Measurements from ENCODE around the gene KRABD2.
"Not testable (repeated sequence)": the region's sequence is repeated elsewhere in the genome, so short reads cannot be mapped to it uniquely, and the experiment has no call there.

Gene KRABD2

GRCh38 chr17:8405499-8406016 lies 29.1 kb upstream of the KRABD2 start:
- no peak overlapping the region for H2AFZ ChIP-seq
- no peak for TF ChIP-seq CTCF (IDR thresholded peaks at IDR 0.05)
- H3K9me3 ChIP-seq (ENCODE audit: control insufficient read depth, low read length) = no peaks in the 10 kb centered on the region
- H3K4me3 ChIP-seq (ENCODE audit: low read depth, low read length) = no peak overlapping the region
- H3K79me2 ChIP-seq = no peaks in the 10 kb centered on the region
- H3K4me1 ChIP-seq = no peaks in the 10 kb centered on the region
- no peak overlapping the region for H3K4me2 ChIP-seq (ENCODE audit: low read length)
- no peak overlapping the region for H3K27ac ChIP-seq
- no peaks in the 10 kb centered on the region for H3K27me3 ChIP-seq (ENCODE audit: control insufficient read depth, insufficient read depth, low read length)
- H3K9ac ChIP-seq = no peak overlapping the region
- H3K36me3 ChIP-seq (ENCODE audit: control insufficient read depth, insufficient read depth, low read length) = no peaks in the 10 kb centered on the region

- no peak overlapping the region for H2AFZ ChIP-seq
These were observed 26.5 kb upstream of the KRABD2 start for GRCh38 chr17:8402921-8403536.

GRCh38 chr17:8401107-8401506 lies 24.6 kb upstream of the KRABD2 start:
- Histone ChIP-seq H3K4me2 (ENCODE audit: low read length) (no peak overlapping the region), H3K27ac (no peak overlapping the region), H2AFZ (no peak overlapping the region), H3K4me1 (no peaks in the 10 kb centered on the region), H3K9ac (no peak overlapping the region), H3K4me3 (ENCODE audit: low read depth, low read length) (no peak overlapping the region), H3K27me3 (ENCODE audit: control insufficient read depth, insufficient read depth, low read length) (no peaks in the 10 kb centered on the region), H3K79me2 (no peaks in the 10 kb centered on the region), H3K36me3 (ENCODE audit: control insufficient read depth, insufficient read depth, low read length) (no peaks in the 10 kb centered on the region), H3K9me3 (ENCODE audit: control insufficient read depth, low read length) (no peaks in the 10 kb centered on the region)
- no peak for TF ChIP-seq CTCF (IDR thresholded peaks at IDR 0.05)

More at GRCh38 chr17:8402921-8403536, 26.5 kb upstream of the KRABD2 start:
- no peaks in the 10 kb centered on the region for H3K4me1 ChIP-seq
- H3K79me2 ChIP-seq = no peaks in the 10 kb centered on the region
- no peak for TF ChIP-seq CTCF (IDR thresholded peaks at IDR 0.05)
- H3K9me3 ChIP-seq (ENCODE audit: control insufficient read depth, low read length) = no peaks in the 10 kb centered on the region
- H3K4me3 ChIP-seq (ENCODE audit: low read depth, low read length) = no peak overlapping the region
- H3K27me3 ChIP-seq (ENCODE audit: control insufficient read depth, insufficient read depth, low read length) = no peaks in the 10 kb centered on the region
- no peak overlapping the region for H3K4me2 ChIP-seq (ENCODE audit: low read length)
- no peak overlapping the region for H3K9ac ChIP-seq
- no peaks in the 10 kb centered on the region for H3K36me3 ChIP-seq (ENCODE audit: control insufficient read depth, insufficient read depth, low read length)
- H3K27ac ChIP-seq = no peak overlapping the region

GRCh38 chr17:8398980-8399379 lies 22.5 kb upstream of the KRABD2 start:
- H3K79me2 ChIP-seq = no peaks in the 10 kb centered on the region
- H2AFZ ChIP-seq = no peak overlapping the region
- no peaks in the 10 kb centered on the region for H3K36me3 ChIP-seq (ENCODE audit: control insufficient read depth, insufficient read depth, low read length)
- H3K4me1 ChIP-seq = no peaks in the 10 kb centered on the region
- H3K4me2 ChIP-seq (ENCODE audit: low read length) = no peak overlapping the region
- no peak for TF ChIP-seq CTCF (IDR thresholded peaks at IDR 0.05)
- no peak overlapping the region for H3K27ac ChIP-seq
- H3K27me3 ChIP-seq (ENCODE audit: control insufficient read depth, insufficient read depth, low read length) = no peaks in the 10 kb centered on the region
- H3K9ac ChIP-seq = no peak overlapping the region
- no peaks in the 10 kb centered on the region for H3K9me3 ChIP-seq (ENCODE audit: control insufficient read depth, low read length)
- H3K4me3 ChIP-seq (ENCODE audit: low read depth, low read length) = no peak overlapping the region

GRCh38 chr17:8397636-8398035 lies 21.1 kb upstream of the KRABD2 start, which contains the start of gene RNF222:
RNF222 (minus strand) TSS chr17:8397827; CDS start chr17:8393461, 4,366 bp downstream.
- no peak for TF ChIP-seq CTCF (IDR thresholded peaks at IDR 0.05)
- H3K9me3 ChIP-seq (ENCODE audit: control insufficient read depth, low read length) = no peaks in the 10 kb centered on the region
- H3K27me3 ChIP-seq (ENCODE audit: control insufficient read depth, insufficient read depth, low read length) = no peaks in the 10 kb centered on the region
- no peaks in the 10 kb centered on the region for H3K36me3 ChIP-seq (ENCODE audit: control insufficient read depth, insufficient read depth, low read length)
- no peaks in the 10 kb centered on the region for H3K79me2 ChIP-seq
- no peak within 1 kb of the TSS for H3K9ac ChIP-seq
- H3K4me2 ChIP-seq (ENCODE audit: low read length) = no peak within 1 kb of the TSS
- no peaks in the 10 kb centered on the region for H3K4me1 ChIP-seq
- no peak within 1 kb of the TSS for H2AFZ ChIP-seq
- H3K4me3 ChIP-seq (ENCODE audit: low read depth, low read length) = no peak within 1 kb of the TSS
- no peak within 1 kb of the TSS for H3K27ac ChIP-seq

GRCh38 chr17:8394497-8394896 lies 18.0 kb upstream of the KRABD2 start:
- not testable (repeated sequence) for H3K27me3 ChIP-seq (ENCODE audit: control insufficient read depth, insufficient read depth, low read length); H3K79me2 ChIP-seq; H3K27ac ChIP-seq

More at GRCh38 chr17:8394497-8394896, 18.0 kb upstream of the KRABD2 start:
- H3K4me2 ChIP-seq (ENCODE audit: low read length); H3K36me3 ChIP-seq (ENCODE audit: control insufficient read depth, insufficient read depth, low read length); H3K4me3 ChIP-seq (ENCODE audit: low read depth, low read length); H2AFZ ChIP-seq; H3K4me1 ChIP-seq; H3K9ac ChIP-seq; H3K9me3 ChIP-seq (ENCODE audit: control insufficient read depth, low read length): not testable (repeated sequence)

All from parathyroid adenoma (tissue), 2 donors.